Transverse colon (tissue), 4 donors: Measurements from ENCODE around the gene RNF25. TPM values are rescaled to one million over a fixed set of nuclear protein-coding genes. Genes with fewer than 3 reads are reported as not detected.

Experiments
- DNase-seq: peaks from one replicate; pipeline ENCODE4 v3.0.0-alpha.2; 2019
- H3K27ac ChIP-seq, 4 donors: fragments of 200-600 bp; sonication (generic); 2 replicates each; pipeline ENCODE4 v1.5.1; 2016 to 2018; ENCODE audit warnings: inconsistent platforms in 4 of 4
- H3K27me3 ChIP-seq: fragments of 200-600 bp; sonication (generic); 2 replicates; pipeline ENCODE4 v1.5.1; 2017; ENCODE audit warnings: inconsistent platforms
- H3K36me3 ChIP-seq, 4 donors: fragments of 200-600 bp; sonication (generic); 2 replicates each; pipeline ENCODE4 v1.5.1; 2017 to 2019; ENCODE audit warnings: inconsistent platforms in 4 of 4
- H3K4me1 ChIP-seq, 4 donors: fragments of 200-600 bp; sonication (generic); 2 replicates each; pipeline ENCODE4 v1.5.1; 2017 to 2020; ENCODE audit warnings: inconsistent platforms in 4 of 4
- H3K4me3 ChIP-seq, 4 donors: fragments of 200-600 bp; sonication (generic); 1 replicate in 1 of 4; 2 replicates in 3 of 4; pipeline versions ENCODE4 v1.5.1 to v1.6.1; 2017 to 2019; ENCODE audit warnings: inconsistent platforms in 4 of 4
- H3K9me3 ChIP-seq, 2 donors: fragments of 200-600 bp; sonication (generic); 2 replicates each; pipeline ENCODE4 v1.5.1; 2017 to 2019; ENCODE audit warnings: inconsistent platforms in 2 of 2
- EP300 ChIP-seq: sonication (generic); formaldehyde crosslinking; IDR thresholded peaks from one replicate; pipeline ENCODE4 v1.6.1; 2017; ENCODE audit warnings: antibody characterized with exemption, low read depth
- POLR2A ChIP-seq: fragments of 450-650 bp; IDR thresholded peaks from one replicate; pipeline ENCODE4 v1.6.1; 2016; ENCODE audit warnings: antibody characterized with exemption, mild to moderate bottlenecking, moderate library complexity
- POLR2AphosphoS5 ChIP-seq, 3 donors: sonication (generic); formaldehyde crosslinking; IDR thresholded peaks; one replicate each; pipeline ENCODE4 v1.6.1; 2016; ENCODE audit warnings: antibody characterized with exemption in 3 of 3
- WGBS, 2 donors: methylation state at CpG; one replicate each; pipeline ENCODE4 v1.1.5; 2018; ENCODE audit warnings: low coverage in 1 of 2; 5-methylcytosine and 5-hydroxymethylcytosine counted together
- in situ Hi-C, 4 donors: fragments of 200-750 bp; cut with MboI; loops; one replicate each; pipeline versions ENCODE4 v1.15.0 to v1.15.1; 2017; ENCODE audit warnings: low sequenced_read_pairs in 3 of 4, low pct_ligation_motif_present in 1 of 4, low pct_unique_long_range_greater_than_20kb in 1 of 4
- intact Hi-C: fragments of 100-400 bp; cut with DNase I; formaldehyde crosslinking; loops from one replicate; pipeline ENCODE4 v1.15.1; 2023; ENCODE audit warnings: low total_unique reads
- total RNA-seq, 4 donors: library from RNA; depleted of rRNA; stranded (reverse); fragments of >200 nt; gene quantifications; one replicate each; pipeline ENCODE4 v1.1.0, GENCODE V29; 2016
- TF ChIP-seq, protein P1 (sequence below), 5 experiments: fragments of 200-600 bp in 3 of 5; fragments of 450-650 bp in 2 of 5; sonication (generic) in 3 of 5; IDR thresholded peaks; 1 replicate in 2 of 5; 2 replicates in 3 of 5; pipeline ENCODE4 v1.5.1; 2016 to 2017; ENCODE audit warnings: antibody characterized with exemption in 5 of 5, inconsistent platforms in 3 of 5, mild to moderate bottlenecking in 2 of 5, moderate library complexity in 1 of 5

The RNF25 gene
- total RNA-seq, 4 donors from 2014 or later = 1.6 to 52.7 (median 12.7) TPM

DNA sequence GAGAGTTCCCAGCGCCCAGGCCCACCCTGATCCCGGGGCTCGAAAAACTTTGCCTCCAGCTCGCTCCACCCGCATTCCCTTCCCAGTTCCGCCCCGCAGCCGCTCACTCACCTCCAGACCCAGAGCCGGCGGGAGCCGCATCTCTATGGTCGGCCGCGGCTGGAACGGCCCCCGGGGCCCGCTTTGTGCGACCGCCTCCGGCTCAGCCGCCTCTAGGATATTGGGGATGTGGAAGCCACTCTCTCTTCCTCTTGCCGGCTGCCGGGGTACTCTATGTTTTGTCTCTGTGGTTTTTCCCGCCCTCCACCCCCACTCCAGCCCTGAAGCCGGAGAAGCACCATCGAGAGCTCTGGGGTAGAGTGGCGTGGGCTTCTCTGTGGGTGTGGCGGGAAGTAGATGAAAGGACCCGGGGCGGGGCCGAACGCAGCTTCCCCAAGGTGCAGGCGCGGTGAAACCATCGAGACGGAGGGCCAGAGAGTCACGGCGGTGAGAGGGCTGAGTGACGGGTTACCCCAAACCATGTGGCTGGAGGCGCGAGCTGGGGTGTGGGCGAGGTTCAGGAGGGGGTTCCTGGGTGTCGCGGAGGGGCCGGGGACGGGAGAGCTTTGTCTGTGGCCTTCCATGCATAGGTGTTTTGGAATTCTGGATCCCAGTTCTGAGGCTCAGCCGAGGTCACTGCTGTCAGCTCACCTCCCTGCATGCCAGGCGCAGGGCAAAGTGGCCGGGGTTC lies 12.4 kb downstream of the RNF25 start, which contains the start of the genes BCS1L and ZNF142:
TSS of gene BCS1L (plus strand) at position 426 of the 730 bp plus-strand sequence. CDS start 1,305 bp downstream, outside the sequence.
TSS of gene ZNF142 (minus strand) at position 366 of the 730 bp plus-strand sequence. CDS start 3,194 bp downstream, outside the sequence.
- in situ Hi-C loops = no loop called here
- Histone ChIP-seq H3K36me3 (peaks cover 0 to 23% (median 8%) of the 10 kb centered on the region in 4 donors), H3K4me1 (peaks cover 14 to 21% (median 17%) of the 10 kb centered on the region in 4 donors), H3K4me3 (peak within 1 kb of the TSS; percentile 59 to 98 (median 71)), H3K27me3 (no peaks in the 10 kb centered on the region), H3K9me3 (no peaks in the 10 kb centered on the region), H3K27ac (peak within 1 kb of the TSS; percentile 79 to 88 (median 82))
- DNase-seq = peak; percentile 95
- TF ChIP-seq POLR2AphosphoS5 (IDR thresholded peaks at IDR 0.05) (peak; percentile 60 to 82 (median 69)), EP300 (no peak), POLR2A (peak; percentile 62)
- TF ChIP-seq, protein P1, sequence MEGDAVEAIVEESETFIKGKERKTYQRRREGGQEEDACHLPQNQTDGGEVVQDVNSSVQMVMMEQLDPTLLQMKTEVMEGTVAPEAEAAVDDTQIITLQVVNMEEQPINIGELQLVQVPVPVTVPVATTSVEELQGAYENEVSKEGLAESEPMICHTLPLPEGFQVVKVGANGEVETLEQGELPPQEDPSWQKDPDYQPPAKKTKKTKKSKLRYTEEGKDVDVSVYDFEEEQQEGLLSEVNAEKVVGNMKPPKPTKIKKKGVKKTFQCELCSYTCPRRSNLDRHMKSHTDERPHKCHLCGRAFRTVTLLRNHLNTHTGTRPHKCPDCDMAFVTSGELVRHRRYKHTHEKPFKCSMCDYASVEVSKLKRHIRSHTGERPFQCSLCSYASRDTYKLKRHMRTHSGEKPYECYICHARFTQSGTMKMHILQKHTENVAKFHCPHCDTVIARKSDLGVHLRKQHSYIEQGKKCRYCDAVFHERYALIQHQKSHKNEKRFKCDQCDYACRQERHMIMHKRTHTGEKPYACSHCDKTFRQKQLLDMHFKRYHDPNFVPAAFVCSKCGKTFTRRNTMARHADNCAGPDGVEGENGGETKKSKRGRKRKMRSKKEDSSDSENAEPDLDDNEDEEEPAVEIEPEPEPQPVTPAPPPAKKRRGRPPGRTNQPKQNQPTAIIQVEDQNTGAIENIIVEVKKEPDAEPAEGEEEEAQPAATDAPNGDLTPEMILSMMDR (IDR thresholded peaks at IDR 0.05) = no peak
- WGBS, 2 donors = 0% methylated on average over 43 of the region's 49 CpGs; no CpG with 5 or more reads in 1 of the 2 donors
- intact Hi-C loops = no loop called here

DNA sequence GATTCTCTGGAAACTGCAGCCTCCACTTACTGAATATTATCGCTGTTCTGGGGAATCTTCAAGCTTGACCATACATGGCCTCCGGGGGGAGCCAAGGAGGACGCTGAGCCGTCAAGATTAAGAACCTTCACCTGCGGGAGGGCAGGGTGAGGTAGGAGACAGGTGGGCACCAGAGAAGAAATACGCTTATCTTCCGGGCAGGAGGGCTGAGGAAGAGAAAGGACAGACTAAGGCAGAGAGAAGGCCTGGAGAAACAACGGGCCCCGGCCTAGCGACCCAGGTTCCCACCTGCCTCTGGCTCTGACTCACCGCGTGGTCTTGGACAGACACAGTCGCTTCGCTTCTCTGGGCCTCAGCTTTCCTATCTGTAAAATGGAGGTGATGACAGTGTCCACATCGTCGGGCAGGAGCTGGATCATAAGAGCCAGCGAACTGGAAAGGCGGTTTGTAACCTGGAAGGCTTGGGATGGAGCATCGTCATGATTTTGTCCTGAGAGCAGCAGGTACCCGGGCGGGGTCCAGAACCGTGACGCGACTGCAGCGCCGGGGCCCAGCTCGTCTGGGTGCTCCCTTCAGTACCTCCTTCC lies 13.0 kb downstream of the RNF25 start:
- no peaks in the 10 kb centered on the region for H3K27me3 ChIP-seq
- H3K4me1 ChIP-seq = peaks cover 14 to 21% (median 17%) of the 10 kb centered on the region in 4 donors
- 2% methylated on average over 27 of the region's 27 CpGs; no CpG with 5 or more reads in 1 of the 2 donors for WGBS, 2 donors
- in situ Hi-C loops (no loop called here), intact Hi-C loops (no loop called here)
- TF ChIP-seq, protein P1 (IDR thresholded peaks at IDR 0.05) = peak in 2 of 5 experiments; percentile 40 to 56
- TF ChIP-seq EP300 (no peak), POLR2A (no peak), POLR2AphosphoS5 (IDR thresholded peaks at IDR 0.05) (no peak)
- H3K9me3 ChIP-seq = no peaks in the 10 kb centered on the region
- peak overlapping the region; percentile 79 to 88 (median 82) for H3K27ac ChIP-seq
- peak overlapping the region; percentile 59 to 98 (median 71) for H3K4me3 ChIP-seq
- peak; percentile 66 for DNase-seq
- H3K36me3 ChIP-seq = peaks cover 0 to 16% (median 8%) of the 10 kb centered on the region in 4 donors

DNA sequence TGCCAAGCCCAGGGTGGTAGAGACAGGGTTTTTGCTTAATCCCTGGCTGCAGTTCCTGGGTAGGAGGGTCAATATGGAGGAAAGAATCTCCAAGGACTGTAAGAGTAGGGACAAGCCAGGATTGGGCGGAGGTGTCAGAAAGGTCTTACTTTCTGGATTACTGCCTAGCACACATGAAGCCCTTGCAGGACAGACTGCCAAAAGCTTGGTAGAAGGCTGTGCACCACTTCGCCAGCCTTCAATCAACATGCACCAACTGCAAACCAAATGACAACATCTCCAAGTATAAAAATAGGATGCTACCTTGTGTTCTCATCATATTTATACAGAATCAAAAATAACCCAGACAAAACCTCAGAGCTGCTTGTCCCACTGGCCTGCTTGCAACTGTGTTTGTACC lies 16.1 kb downstream of the RNF25 start:
- in situ Hi-C loops (no loop called here), intact Hi-C loops (no loop called here)
- 100% methylated on average over 2 of the region's 2 CpGs for WGBS, 2 donors
- Histone ChIP-seq H3K36me3 (peaks cover 0 to 19% (median 5%) of the 10 kb centered on the region in 4 donors), H3K27me3 (no peaks in the 10 kb centered on the region), H3K9me3 (no peaks in the 10 kb centered on the region), H3K4me3 (no peak overlapping the region), H3K27ac (no peak overlapping the region), H3K4me1 (peaks cover 14 to 21% (median 17%) of the 10 kb centered on the region in 4 donors)
- TF ChIP-seq, protein P1 (IDR thresholded peaks at IDR 0.05) = no peak
- TF ChIP-seq POLR2AphosphoS5 (IDR thresholded peaks at IDR 0.05) (no peak), EP300 (no peak), POLR2A (no peak)
- DNase-seq = no peak

DNA sequence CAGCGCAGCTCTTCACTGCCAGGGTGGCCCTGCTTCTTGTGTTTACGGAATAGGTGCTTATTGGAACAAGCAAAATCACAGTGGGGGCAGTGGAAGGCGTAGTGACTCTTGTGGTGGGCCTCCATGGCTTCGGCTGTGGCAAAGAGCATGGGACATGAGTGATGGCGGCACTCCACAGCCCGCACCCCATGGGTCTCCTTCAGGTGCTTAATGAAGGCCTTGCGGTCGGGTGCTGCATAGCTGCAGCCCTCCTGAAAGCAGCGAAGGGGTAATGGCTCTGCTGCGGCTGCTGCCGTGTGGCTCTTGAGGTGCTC lies 23.1 kb downstream of the RNF25 start:
- Histone ChIP-seq H3K9me3 (no peaks in the 10 kb centered on the region), H3K4me1 (no peaks in the 10 kb centered on the region), H3K4me3 (no peak overlapping the region), H3K36me3 (peaks cover 0 to 56% (median 28%) of the 10 kb centered on the region in 4 donors), H3K27me3 (no peaks in the 10 kb centered on the region), H3K27ac (no peak overlapping the region)
- in situ Hi-C loops = no loop called here
- WGBS, 2 donors = 86% methylated on average over 11 of the region's 11 CpGs; no CpG with 5 or more reads in 1 of the 2 donors
- DNase-seq = no peak
- TF ChIP-seq EP300 = no peak
- TF ChIP-seq, protein P1 (IDR thresholded peaks at IDR 0.05) = peak in 1 of 5 experiments; percentile 7
- TF ChIP-seq POLR2A = no peak
- TF ChIP-seq POLR2AphosphoS5 (IDR thresholded peaks at IDR 0.05) = no peak
- intact Hi-C loops = no loop called here
